Measurements from ENCODE around the gene ZNF30.
A peak's percentile ranks its signal among the peaks of the same experiment; 100 is the strongest.

The ZNF30 gene

GRCh38 chr19:34943861-34944573, 17.3 kb downstream of the ZNF30 start:
- peaks cover 2% of the 10 kb centered on the region for H3K36me3 ChIP-seq (ENCODE audit: control insufficient read depth, insufficient read depth, low read length)
- DNase-seq (ENCODE audit: extremely low read depth, insufficient read length), result no peak
- no peak for TF ChIP-seq CTCF (IDR thresholded peaks at IDR 0.05; ENCODE audit: insufficient read depth, low read length, poor library complexity, severe bottlenecking)
- no peak overlapping the region for H3K4me3 ChIP-seq (replicated peaks; ENCODE audit: low read depth, low read length)
- H3K27me3 ChIP-seq (replicated peaks; ENCODE audit: control insufficient read depth, insufficient read depth, low read length), result no peaks in the 10 kb centered on the region

GRCh38 chr19:34953092-34953491, 26.4 kb downstream of the ZNF30 start:
- Histone ChIP-seq H3K27me3 (replicated peaks; ENCODE audit: control insufficient read depth, insufficient read depth, low read length) (no peaks in the 10 kb centered on the region), H3K4me3 (replicated peaks; ENCODE audit: low read depth, low read length) (no peak overlapping the region), H3K36me3 (ENCODE audit: control insufficient read depth, insufficient read depth, low read length) (peaks cover 3% of the 10 kb centered on the region; the same call in 1 of the 2 replicates)
- DNase-seq (ENCODE audit: extremely low read depth, insufficient read length), result no peak
- no peak for TF ChIP-seq CTCF (IDR thresholded peaks at IDR 0.05; ENCODE audit: insufficient read depth, low read length, poor library complexity, severe bottlenecking)

GRCh38 chr19:34957830-34958751, 31.4 kb downstream of the ZNF30 start:
- TF ChIP-seq CTCF (IDR thresholded peaks at IDR 0.05; ENCODE audit: insufficient read depth, low read length, poor library complexity, severe bottlenecking), result no peak
- H3K36me3 ChIP-seq (ENCODE audit: control insufficient read depth, insufficient read depth, low read length), result peaks cover 22% of the 10 kb centered on the region
- H3K27me3 ChIP-seq (replicated peaks; ENCODE audit: control insufficient read depth, insufficient read depth, low read length), result no peaks in the 10 kb centered on the region
- DNase-seq (ENCODE audit: extremely low read depth, insufficient read length), result no peak
- no peak overlapping the region for H3K4me3 ChIP-seq (replicated peaks; ENCODE audit: low read depth, low read length)

GRCh38 chr19:34959021-34959420, 32.3 kb downstream of the ZNF30 start:
- H3K4me3 ChIP-seq (replicated peaks; ENCODE audit: low read depth, low read length), result no peak overlapping the region
- no peaks in the 10 kb centered on the region for H3K27me3 ChIP-seq (replicated peaks; ENCODE audit: control insufficient read depth, insufficient read depth, low read length)
- DNase-seq (ENCODE audit: extremely low read depth, insufficient read length), result peak; percentile 13
- peaks cover 22% of the 10 kb centered on the region for H3K36me3 ChIP-seq (ENCODE audit: control insufficient read depth, insufficient read depth, low read length)
- TF ChIP-seq CTCF (IDR thresholded peaks at IDR 0.05; ENCODE audit: insufficient read depth, low read length, poor library complexity, severe bottlenecking), result no peak

- Histone ChIP-seq H3K4me3 (replicated peaks; ENCODE audit: low read depth, low read length) (no peak overlapping the region), H3K27me3 (replicated peaks; ENCODE audit: control insufficient read depth, insufficient read depth, low read length) (no peaks in the 10 kb centered on the region), H3K36me3 (ENCODE audit: control insufficient read depth, insufficient read depth, low read length) (peaks cover 22% of the 10 kb centered on the region)
- no peak for DNase-seq (ENCODE audit: extremely low read depth, insufficient read length)
- no peak for TF ChIP-seq CTCF (IDR thresholded peaks at IDR 0.05; ENCODE audit: insufficient read depth, low read length, poor library complexity, severe bottlenecking)
Measured at GRCh38 chr19:34960103-34960805, 33.6 kb downstream of the ZNF30 start.

All from GM06990 (cell line).